HEK293 (cell line): ENCODE data around the gene TRMT1.
A peak's percentile ranks its signal among the peaks of the same experiment; 100 is the strongest.

Experiments used
- BCL6B ChIP-seq: fragments of 450-650 bp; formaldehyde crosslinking; IDR thresholded peaks from 2 replicates; pipeline ENCODE4 v1.5.1; 2017; ENCODE audit warnings: missing biosample characterization, missing genetic modification characterization
- EGR2 ChIP-seq: fragments of 450-650 bp; formaldehyde crosslinking; IDR thresholded peaks from 2 replicates; pipeline ENCODE4 v1.5.1; 2016; ENCODE audit warnings: low read depth, missing biosample characterization, missing genetic modification characterization
- ELK4 ChIP-seq: IDR thresholded peaks from 2 replicates; pipeline ENCODE4 v1.6.1; 2011; ENCODE audit warnings: mild to moderate bottlenecking, low read depth, low read length, borderline replicate concordance
- HOXA7 ChIP-seq: sonication (generic); formaldehyde crosslinking; IDR thresholded peaks from 2 replicates; pipeline ENCODE4 v1.8.1; 2022; ENCODE audit warnings: missing genetic modification reagents, borderline replicate concordance
- HOXD13 ChIP-seq: sonication (generic); formaldehyde crosslinking; IDR thresholded peaks from 2 replicates; pipeline ENCODE4 v1.8.0; 2022; ENCODE audit warnings: missing genetic modification reagents, borderline replicate concordance
- KLF10 ChIP-seq: fragments of 450-650 bp; IDR thresholded peaks from 2 replicates; pipeline ENCODE4 v1.5.1; 2018; ENCODE audit warnings: missing biosample characterization, mild to moderate bottlenecking, missing genetic modification characterization
- KLF9 ChIP-seq: fragments of 450-650 bp; formaldehyde crosslinking; IDR thresholded peaks from 2 replicates; pipeline ENCODE4 v1.5.1; 2016; ENCODE audit warnings: missing biosample characterization, missing genetic modification characterization, low read depth
- OSR2 ChIP-seq: fragments of 450-650 bp; formaldehyde crosslinking; IDR thresholded peaks from 2 replicates; pipeline ENCODE4 v1.5.1; 2016; ENCODE audit warnings: missing biosample characterization, missing genetic modification characterization
- PBX3 ChIP-seq: sonication (generic); formaldehyde crosslinking; IDR thresholded peaks from 2 replicates; pipeline ENCODE4 v1.8.1; 2022; ENCODE audit warnings: mild to moderate bottlenecking, moderate library complexity, missing genetic modification reagents
- SALL2 ChIP-seq: fragments of 450-650 bp; formaldehyde crosslinking; IDR thresholded peaks from 2 replicates; pipeline ENCODE4 v1.5.0; 2017; ENCODE audit warnings: missing biosample characterization, mild to moderate bottlenecking, missing genetic modification characterization, borderline replicate concordance
- SETDB1 ChIP-seq: IDR thresholded peaks from one replicate; pipeline ENCODE4 v1.6.1; 2017; ENCODE audit warnings: mild to moderate bottlenecking, low read length, moderate library complexity, mixed read lengths; ENCODE audit not compliant: insufficient read length
- TCF7L2 ChIP-seq: IDR thresholded peaks from 2 replicates; pipeline ENCODE4 v1.6.1; 2011; ENCODE audit warnings: low read depth, mild to moderate bottlenecking, inconsistent platforms, low read length, moderate library complexity, borderline replicate concordance
- ZBTB10 ChIP-seq: fragments of 450-650 bp; formaldehyde crosslinking; IDR thresholded peaks from 2 replicates; pipeline ENCODE4 v1.5.1; 2016; ENCODE audit warnings: missing biosample characterization, missing genetic modification characterization
- ZBTB26 ChIP-seq: fragments of 450-650 bp; formaldehyde crosslinking; optimal IDR thresholded peaks from 2 replicates; pipeline ENCODE3; 2016; ENCODE audit warnings: missing biosample characterization, mild to moderate bottlenecking, missing genetic modification characterization
- ZBTB44 ChIP-seq: fragments of 450-650 bp; IDR thresholded peaks from 2 replicates; pipeline ENCODE4 v1.5.1; 2018; ENCODE audit warnings: missing biosample characterization, mild to moderate bottlenecking, missing genetic modification characterization
- ZIC2 ChIP-seq: fragments of 450-650 bp; formaldehyde crosslinking; IDR thresholded peaks from 2 replicates; pipeline ENCODE4 v1.5.1; 2016; ENCODE audit warnings: missing biosample characterization, missing genetic modification characterization
- ZNF133 ChIP-seq: fragments of 450-650 bp; formaldehyde crosslinking; IDR thresholded peaks from 2 replicates; pipeline ENCODE4 v1.5.1; 2016; ENCODE audit warnings: missing biosample characterization, missing genetic modification characterization
- ZNF146 ChIP-seq: fragments of 450-650 bp; formaldehyde crosslinking; IDR thresholded peaks from 2 replicates; pipeline ENCODE4 v1.5.1; 2016; ENCODE audit warnings: missing biosample characterization, missing genetic modification characterization
- ZNF239 ChIP-seq: fragments of 450-650 bp; formaldehyde crosslinking; IDR thresholded peaks from 2 replicates; pipeline ENCODE4 v1.5.1; 2016; ENCODE audit warnings: missing biosample characterization, missing genetic modification characterization
- ZNF311 ChIP-seq: fragments of 450-650 bp; formaldehyde crosslinking; IDR thresholded peaks from 2 replicates; pipeline ENCODE4 v1.5.1; 2017; ENCODE audit warnings: missing biosample characterization, missing genetic modification characterization, borderline replicate concordance
- ZNF324 ChIP-seq: fragments of 450-650 bp; formaldehyde crosslinking; IDR thresholded peaks from 2 replicates; pipeline ENCODE4 v1.5.1; 2016; ENCODE audit warnings: missing biosample characterization, missing genetic modification characterization
- ZNF366 ChIP-seq: fragments of 450-650 bp; formaldehyde crosslinking; conservative IDR thresholded peaks from 2 replicates; pipeline ENCODE4 v1.5.1; 2016; ENCODE audit warnings: missing biosample characterization, missing genetic modification characterization
- ZNF423 ChIP-seq: fragments of 450-650 bp; formaldehyde crosslinking; IDR thresholded peaks from 2 replicates; pipeline ENCODE4 v1.5.1; 2016; ENCODE audit warnings: missing biosample characterization, missing genetic modification characterization
- ZNF426 ChIP-seq: fragments of 450-650 bp; formaldehyde crosslinking; IDR thresholded peaks from 2 replicates; pipeline ENCODE4 v1.5.1; 2017; ENCODE audit warnings: missing biosample characterization, missing genetic modification characterization, mild to moderate bottlenecking, inconsistent platforms, moderate library complexity
- ZNF561 ChIP-seq: fragments of 450-650 bp; IDR thresholded peaks from 2 replicates; pipeline ENCODE4 v1.5.1; 2018; ENCODE audit warnings: missing biosample characterization, missing genetic modification characterization, borderline replicate concordance
- ZNF600 ChIP-seq: fragments of 450-650 bp; formaldehyde crosslinking; IDR thresholded peaks from 2 replicates; pipeline ENCODE4 v1.5.1; 2016; ENCODE audit warnings: missing biosample characterization, missing genetic modification characterization
- ZNF621 ChIP-seq: fragments of 450-650 bp; formaldehyde crosslinking; IDR thresholded peaks from 2 replicates; pipeline ENCODE4 v1.5.1; 2017; ENCODE audit warnings: missing biosample characterization, missing genetic modification characterization
- ZNF623 ChIP-seq: fragments of 450-650 bp; formaldehyde crosslinking; IDR thresholded peaks from 2 replicates; pipeline ENCODE4 v1.5.1; 2016; ENCODE audit warnings: missing biosample characterization, missing genetic modification characterization
- ZNF768 ChIP-seq: fragments of 450-650 bp; formaldehyde crosslinking; IDR thresholded peaks from 2 replicates; pipeline ENCODE4 v1.5.1; 2018; ENCODE audit warnings: missing biosample characterization, mild to moderate bottlenecking, missing genetic modification characterization
- ZNF843 ChIP-seq: fragments of 450-650 bp; formaldehyde crosslinking; IDR thresholded peaks from 2 replicates; pipeline ENCODE4 v1.5.1; 2016; ENCODE audit warnings: missing biosample characterization, missing genetic modification characterization
- ZXDB ChIP-seq: fragments of 450-650 bp; formaldehyde crosslinking; IDR thresholded peaks from 2 replicates; pipeline ENCODE4 v1.5.1; 2016; ENCODE audit warnings: missing biosample characterization, missing genetic modification characterization

TRMT1 gene

GRCh38 chr19:13162724-13163608, 46.4 kb upstream of the TRMT1 start (continued):
- TF ChIP-seq BCL6B (tag by site-specific recombination) (peak; percentile 83), EGR2 (tag by site-specific recombination) (peak; percentile 94), ZXDB (tag by site-specific recombination) (0 out of 2 replicates have a peak, but pooled peaks have one; percentile 40), ZNF239 (no peak), KLF9 (tag by site-specific recombination) (peak; percentile 98), ZNF768 (tag by site-specific recombination) (no peak), ZNF366 (tag by site-specific recombination) (no peak), ZNF623 (tag by site-specific recombination) (no peak), PBX3 (CRISPR knock-in tag) (0 out of 2 replicates have a peak, but pooled peaks have one; percentile 39), ZBTB44 (tag by site-specific recombination) (0 out of 2 replicates have a peak, but pooled peaks have one; percentile 60), SETDB1 (no peak), KLF10 (tag by site-specific recombination) (peak; percentile 91), ZNF561 (tag by site-specific recombination) (peak; percentile 53; the same call in 1 of the 2 replicates), TCF7L2 (no peak), HOXD13 (CRISPR knock-in tag) (no peak), ZIC2 (peak; percentile 84), ZBTB10 (tag by site-specific recombination) (peak; percentile 63; the same call in 1 of the 2 replicates), OSR2 (tag by site-specific recombination) (peak; percentile 33; the same call in 1 of the 2 replicates), HOXA7 (no peak), ZNF311 (no peak), ZBTB26 (tag by site-specific recombination) (peak; percentile 62), ZNF621 (tag by site-specific recombination) (no peak), ZNF426 (tag by site-specific recombination) (no peak), SALL2 (no peak), ELK4 (no peak; the same call in 1 of the 2 replicates), ZNF324 (tag by site-specific recombination) (no peak), ZNF146 (no peak), ZNF423 (tag by site-specific recombination) (peak; percentile 90), ZNF600 (tag by site-specific recombination) (peak; percentile 96), ZNF843 (tag by site-specific recombination) (no peak), ZNF133 (tag by site-specific recombination) (no peak)
